ENCODE measurements around the gene THAP6. TPM values are rescaled to one million over a fixed set of nuclear protein-coding genes. Genes with fewer than 3 reads are reported as not detected.
A peak's percentile ranks its signal among the peaks of the same experiment; 100 is the strongest.

THAP6 gene
- total and polyA plus RNA-seq, 2 donors (not counting 1 experiment from before 2014, with no cell fraction given), result 11.7 to 18.8 TPM

- Histone ChIP-seq H3K27ac (ENCODE audit: insufficient read depth, low read length) (no peak overlapping the region), H2AFZ (ENCODE audit: low read length) (no peak overlapping the region), H3K4me2 (ENCODE audit: extremely low read depth, insufficient read depth, low read length) (no peak overlapping the region), H3K27me3 (ENCODE audit: control insufficient read depth, insufficient read depth, low read length) (no peaks in the 10 kb centered on the region), H3K9ac (ENCODE audit: insufficient read depth, low read length) (no peak overlapping the region), H3K9me3 (ENCODE audit: control insufficient read depth, insufficient read depth, low read depth, low read length) (no peaks in the 10 kb centered on the region), H3K79me2 (ENCODE audit: control insufficient read depth, insufficient read depth, low read length) (no peaks in the 10 kb centered on the region), H3K4me3 (replicated peaks in 1 of 4; ENCODE audit: control extremely low read depth in 1 of 4, insufficient read depth in 1 of 4, low read depth in 3 of 4, low read length in 4 of 4) (no peak overlapping the region), H4K20me1 (ENCODE audit: control insufficient read depth, extremely low read depth, insufficient read depth, low read length) (no peaks in the 10 kb centered on the region), H3K4me1 (ENCODE audit: control insufficient read depth, extremely low read depth, insufficient read depth, low read length) (no peaks in the 10 kb centered on the region), H3K36me3 (ENCODE audit: control insufficient read depth, insufficient read depth, low read length) (no peaks in the 10 kb centered on the region)
- TF ChIP-seq EZH2 (IDR thresholded peaks at IDR 0.05; ENCODE audit: low read length, missing control alignments), result no peak
- no peak for TF ChIP-seq CTCF (conservative IDR thresholded peaks at IDR 0.05 in 1 of 2, IDR thresholded peaks at IDR 0.05 in 1 of 2; ENCODE audit: low read depth in 1 of 2, low read length in 2 of 2)
- peak in 1 of 2 donors; percentile 56 for DNase-seq (ENCODE audit: low read depth in 2 of 2)
These were observed 47.5 kb downstream of the THAP6 start for GRCh38 chr4:75561789-75562188.

GRCh38 chr4:75564023-75564422 is 49.8 kb downstream of the THAP6 start:
- no peak overlapping the region for H3K4me3 ChIP-seq (replicated peaks in 1 of 4; ENCODE audit: control extremely low read depth in 1 of 4, insufficient read depth in 1 of 4, low read depth in 3 of 4, low read length in 4 of 4)
- no peak overlapping the region for H3K4me2 ChIP-seq (ENCODE audit: extremely low read depth, insufficient read depth, low read length)
- H3K27me3 ChIP-seq (ENCODE audit: control insufficient read depth, insufficient read depth, low read length), result no peaks in the 10 kb centered on the region
- DNase-seq (ENCODE audit: low read depth in 2 of 2), result no peak
- TF ChIP-seq EZH2 (IDR thresholded peaks at IDR 0.05; ENCODE audit: low read length, missing control alignments) (no peak), CTCF (conservative IDR thresholded peaks at IDR 0.05 in 1 of 2, IDR thresholded peaks at IDR 0.05 in 1 of 2; ENCODE audit: low read depth in 1 of 2, low read length in 2 of 2) (no peak)
- H2AFZ ChIP-seq (ENCODE audit: low read length), result no peak overlapping the region
- no peaks in the 10 kb centered on the region for H3K9me3 ChIP-seq (ENCODE audit: control insufficient read depth, insufficient read depth, low read depth, low read length)
- H3K9ac ChIP-seq (ENCODE audit: insufficient read depth, low read length), result no peak overlapping the region
- no peaks in the 10 kb centered on the region for H4K20me1 ChIP-seq (ENCODE audit: control insufficient read depth, extremely low read depth, insufficient read depth, low read length)
- no peaks in the 10 kb centered on the region for H3K79me2 ChIP-seq (ENCODE audit: control insufficient read depth, insufficient read depth, low read length)
- H3K36me3 ChIP-seq (ENCODE audit: control insufficient read depth, insufficient read depth, low read length), result no peaks in the 10 kb centered on the region
- H3K4me1 ChIP-seq (ENCODE audit: control insufficient read depth, extremely low read depth, insufficient read depth, low read length), result no peaks in the 10 kb centered on the region
- no peak overlapping the region for H3K27ac ChIP-seq (ENCODE audit: insufficient read depth, low read length)

GRCh38 chr4:75565481-75565880 is 51.2 kb downstream of the THAP6 start:
- Histone ChIP-seq H4K20me1 (ENCODE audit: control insufficient read depth, extremely low read depth, insufficient read depth, low read length) (no peaks in the 10 kb centered on the region), H3K4me2 (ENCODE audit: extremely low read depth, insufficient read depth, low read length) (no peak overlapping the region), H3K9ac (ENCODE audit: insufficient read depth, low read length) (no peak overlapping the region), H3K27me3 (ENCODE audit: control insufficient read depth, insufficient read depth, low read length) (no peaks in the 10 kb centered on the region), H3K4me1 (ENCODE audit: control insufficient read depth, extremely low read depth, insufficient read depth, low read length) (no peaks in the 10 kb centered on the region), H3K27ac (ENCODE audit: insufficient read depth, low read length) (no peak overlapping the region), H3K79me2 (ENCODE audit: control insufficient read depth, insufficient read depth, low read length) (no peaks in the 10 kb centered on the region), H3K9me3 (ENCODE audit: control insufficient read depth, insufficient read depth, low read depth, low read length) (no peaks in the 10 kb centered on the region), H3K36me3 (ENCODE audit: control insufficient read depth, insufficient read depth, low read length) (no peaks in the 10 kb centered on the region), H2AFZ (ENCODE audit: low read length) (no peak overlapping the region), H3K4me3 (replicated peaks in 1 of 4; ENCODE audit: control extremely low read depth in 1 of 4, insufficient read depth in 1 of 4, low read depth in 3 of 4, low read length in 4 of 4) (no peak overlapping the region)
- no peak for TF ChIP-seq EZH2 (IDR thresholded peaks at IDR 0.05; ENCODE audit: low read length, missing control alignments)
- no peak for TF ChIP-seq CTCF (conservative IDR thresholded peaks at IDR 0.05 in 1 of 2, IDR thresholded peaks at IDR 0.05 in 1 of 2; ENCODE audit: low read depth in 1 of 2, low read length in 2 of 2)
- DNase-seq (ENCODE audit: low read depth in 2 of 2), result no peak
